HepG2 (cell line): ENCODE data around the gene AHSG. TPM values are rescaled to one million over a fixed set of nuclear protein-coding genes. Genes with fewer than 3 reads are reported as not detected.
"Not testable (repeated sequence)": the region's sequence is repeated elsewhere in the genome, so short reads cannot be mapped to it uniquely, and the experiment has no call there.

ENCODE experiments used
- BCL6 ChIP-seq: IDR thresholded peaks from 2 replicates; pipeline ENCODE4 v1.6.1; 2016; ENCODE audit warnings: missing genetic modification reagents, missing compliant biosample characterization
- FOSL2 ChIP-seq: sonication (generic); formaldehyde crosslinking; IDR thresholded peaks from 2 replicates; pipeline ENCODE4 v1.4.0; 2020; ENCODE audit warnings: missing genetic modification reagents
- FOXP1 ChIP-seq, 2 experiments: fragments of 450-650 bp in 1 of 2; IDR thresholded peaks; 2 replicates each; pipeline ENCODE4 v1.6.1; 2017 to 2018; ENCODE audit warnings: antibody characterized with exemption in 1 of 2
- HNF4G ChIP-seq, 2 experiments: sonication (generic) in 1 of 2; formaldehyde crosslinking in 1 of 2; IDR thresholded peaks; 2 replicates each; pipeline versions ENCODE4 v1.4.0 to v1.6.1; 2011 to 2020; ENCODE audit warnings: borderline replicate concordance in 2 of 2, low read depth in 2 of 2, mild to moderate bottlenecking in 2 of 2, low read length in 1 of 2, missing genetic modification reagents in 1 of 2, moderate library complexity in 1 of 2
- NR1H2 ChIP-seq: sonication (generic); formaldehyde crosslinking; IDR thresholded peaks from 2 replicates; pipeline ENCODE4 v1.8.1; 2022; ENCODE audit warnings: low read depth, missing genetic modification reagents, borderline replicate concordance
- NR2F6 ChIP-seq, 2 experiments: IDR thresholded peaks; 2 replicates each; pipeline ENCODE4 v1.6.1; 2016; ENCODE audit warnings: antibody characterized with exemption in 1 of 2, mild to moderate bottlenecking in 1 of 2
- RARA ChIP-seq: IDR thresholded peaks from 2 replicates; pipeline ENCODE4 v1.6.1; 2016; ENCODE audit warnings: missing genetic modification reagents, missing compliant biosample characterization
- SIN3A ChIP-seq: IDR thresholded peaks from 2 replicates; pipeline ENCODE4 v1.6.1; 2011; ENCODE audit warnings: low read depth, mild to moderate bottlenecking, control low read depth, low read length, borderline replicate concordance
- SKI ChIP-seq: fragments of 450-650 bp; IDR thresholded peaks from one replicate; pipeline ENCODE4 v1.6.1; 2018; ENCODE audit warnings: mild to moderate bottlenecking; ENCODE audit not compliant: partially characterized antibody
- STAG1 ChIP-seq: sonication (generic); formaldehyde crosslinking; IDR thresholded peaks from 2 replicates; pipeline ENCODE4 v1.4.0; 2020; ENCODE audit warnings: missing genetic modification reagents
- TCF7 ChIP-seq: sonication (generic); IDR thresholded peaks from 2 replicates; pipeline ENCODE4 v1.6.1; 2016; ENCODE audit warnings: antibody characterized with exemption, low read depth
- ZFP90 ChIP-seq: sonication (generic); formaldehyde crosslinking; IDR thresholded peaks from 2 replicates; pipeline ENCODE4 v1.8.0; 2022; ENCODE audit warnings: missing genetic modification reagents, mild to moderate bottlenecking, inconsistent platforms, borderline replicate concordance
- ZNF546 ChIP-seq: sonication (generic); formaldehyde crosslinking; conservative IDR thresholded peaks from 2 replicates; pipeline ENCODE4 v1.8.1; 2023; ENCODE audit warnings: mild to moderate bottlenecking, missing genetic modification reagents
- ZNF766 ChIP-seq: sonication (generic); formaldehyde crosslinking; IDR thresholded peaks from 2 replicates; pipeline ENCODE4 v1.5.0; 2020; ENCODE audit warnings: missing genetic modification reagents, borderline replicate concordance
- polyA plus RNA-seq, 8 experiments: library from polyadenylated mRNA; depleted of rRNA in 3 of 8; stranded (reverse) in 7 of 8; unstranded in 1 of 8; fragments of >200 nt; fragmentation: Illumina TruSeq in 4 of 8; extraction: Trizol in 4 of 8; gene quantifications; 2 replicates each; pipeline versions ENCODE4 v1.2.1 to v1.2.3, GENCODE V29; 2011 to 2016; ENCODE audit warnings: low read depth in 4 of 8, missing spikeins in 1 of 8, mixed read lengths in 1 of 8; ENCODE audit not compliant: insufficient read depth in 1 of 8
- total RNA-seq, 5 experiments: library from RNA; depleted of rRNA; stranded (reverse); fragments of >200 nt; fragmentation: Illumina TruSeq; extraction: Trizol; gene quantifications; 2 replicates each; pipeline ENCODE4 v1.2.3, GENCODE V29; 2016; ENCODE audit warnings: low read depth in 1 of 5
- TF ChIP-seq, protein P1 (sequence below): sonication (generic); formaldehyde crosslinking; IDR thresholded peaks from 2 replicates; pipeline ENCODE4 v1.4.0; 2020; ENCODE audit warnings: missing genetic modification reagents

AHSG gene
- total and polyA plus RNA-seq, 2 of the 13 experiments (the other 11 are each of a cell fraction or from before 2014, with no cell fraction given), result 2,043 to 19,152 TPM

DNA sequence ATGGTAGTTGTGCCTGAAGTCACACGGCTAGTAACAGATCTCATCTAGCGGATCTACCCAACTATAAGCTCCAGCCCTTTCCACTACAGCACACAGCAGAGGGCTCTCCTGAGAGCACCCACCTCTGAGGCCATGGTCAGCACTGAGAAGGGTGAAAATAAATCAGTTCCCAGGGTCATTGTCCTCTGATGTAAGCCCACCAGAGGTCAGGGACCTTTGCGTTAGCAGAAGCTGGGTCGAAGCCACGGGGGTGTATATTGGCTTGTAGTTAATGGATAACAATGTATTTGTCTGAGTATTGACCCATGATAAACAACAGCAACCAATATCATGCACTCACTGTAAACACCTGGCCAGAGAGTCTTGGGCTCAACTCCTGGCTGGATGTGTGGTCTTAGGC, 21.3 kb downstream of the AHSG start (continued):
- peak; percentile 96 for TF ChIP-seq RARA (CRISPR knock-in tag)
- peak; percentile 53 for TF ChIP-seq STAG1 (CRISPR knock-in tag)
- TF ChIP-seq SIN3A, result 0 out of 2 replicates have a peak, but pooled peaks have one; percentile 43
- 0 out of 2 replicates have a peak, but pooled peaks have one; percentile 35 for TF ChIP-seq ZNF546 (CRISPR knock-in tag)
- TF ChIP-seq ZNF766 (CRISPR knock-in tag), result peak; percentile 79; the same call in 1 of the 2 replicates
- peak; percentile 85; the same call in 1 of the 2 replicates for TF ChIP-seq NR1H2
- 0 out of 2 replicates have a peak, but pooled peaks have one; percentile 26 for TF ChIP-seq ZFP90 (CRISPR knock-in tag)
- peak; percentile 84 for TF ChIP-seq SKI
- TF ChIP-seq, protein P1, sequence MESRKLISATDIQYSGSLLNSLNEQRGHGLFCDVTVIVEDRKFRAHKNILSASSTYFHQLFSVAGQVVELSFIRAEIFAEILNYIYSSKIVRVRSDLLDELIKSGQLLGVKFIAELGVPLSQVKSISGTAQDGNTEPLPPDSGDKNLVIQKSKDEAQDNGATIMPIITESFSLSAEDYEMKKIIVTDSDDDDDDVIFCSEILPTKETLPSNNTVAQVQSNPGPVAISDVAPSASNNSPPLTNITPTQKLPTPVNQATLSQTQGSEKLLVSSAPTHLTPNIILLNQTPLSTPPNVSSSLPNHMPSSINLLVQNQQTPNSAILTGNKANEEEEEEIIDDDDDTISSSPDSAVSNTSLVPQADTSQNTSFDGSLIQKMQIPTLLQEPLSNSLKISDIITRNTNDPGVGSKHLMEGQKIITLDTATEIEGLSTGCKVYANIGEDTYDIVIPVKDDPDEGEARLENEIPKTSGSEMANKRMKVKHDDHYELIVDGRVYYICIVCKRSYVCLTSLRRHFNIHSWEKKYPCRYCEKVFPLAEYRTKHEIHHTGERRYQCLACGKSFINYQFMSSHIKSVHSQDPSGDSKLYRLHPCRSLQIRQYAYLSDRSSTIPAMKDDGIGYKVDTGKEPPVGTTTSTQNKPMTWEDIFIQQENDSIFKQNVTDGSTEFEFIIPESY (CRISPR knock-in tag), result peak; percentile 63; the same call in 1 of the 2 replicates
- TF ChIP-seq HNF4G (IDR thresholded peaks at IDR 0.05; ENCODE audit: borderline replicate concordance, low read depth, low read length), result peak; percentile 49; the same call in 1 of the 2 replicates
- TF ChIP-seq HNF4G (CRISPR knock-in tag; IDR thresholded peaks at IDR 0.05; ENCODE audit: borderline replicate concordance, low read depth), result not testable (repeated sequence)
- peak; percentile 98 for TF ChIP-seq FOXP1 (IDR thresholded peaks at IDR 0.05)
- TF ChIP-seq FOXP1 (CRISPR knock-in tag; IDR thresholded peaks at IDR 0.05), result peak; percentile 100
- TF ChIP-seq NR2F6 (IDR thresholded peaks at IDR 0.05), result peak; percentile 98
- TF ChIP-seq NR2F6 (CRISPR knock-in tag; IDR thresholded peaks at IDR 0.05), result peak; percentile 99
- TF ChIP-seq FOSL2 (CRISPR knock-in tag), result peak; percentile 80
- TF ChIP-seq TCF7, result peak; percentile 36; the same call in 1 of the 2 replicates
- TF ChIP-seq BCL6 (CRISPR knock-in tag), result peak; percentile 87
